HL-60 (cell line): ENCODE measurements around the gene OTUD6A.

Experiments
- GABPA ChIP-seq: IDR thresholded peaks from 2 replicates; pipeline ENCODE4 v1.6.1; 2012; ENCODE audit warnings: low read depth
- POLR2AphosphoS5 ChIP-seq: IDR thresholded peaks from 2 replicates; pipeline ENCODE4 v1.6.1; 2012; ENCODE audit warnings: low read depth
- SPI1 ChIP-seq: IDR thresholded peaks from 2 replicates; pipeline ENCODE4 v1.6.1; 2012; ENCODE audit warnings: low read depth, mild to moderate bottlenecking, borderline replicate concordance
- TF ChIP-seq, protein P1 (sequence below): IDR thresholded peaks from 2 replicates; pipeline ENCODE4 v1.6.1; 2012; ENCODE audit warnings: low read depth; ENCODE audit not compliant: insufficient replicate concordance
- TF ChIP-seq, protein P2 (sequence below): IDR thresholded peaks from one replicate; pipeline ENCODE4 v1.5.1; 2011; ENCODE audit warnings: low read length, control low read depth, inconsistent platforms; ENCODE audit not compliant: insufficient read depth

DNA sequence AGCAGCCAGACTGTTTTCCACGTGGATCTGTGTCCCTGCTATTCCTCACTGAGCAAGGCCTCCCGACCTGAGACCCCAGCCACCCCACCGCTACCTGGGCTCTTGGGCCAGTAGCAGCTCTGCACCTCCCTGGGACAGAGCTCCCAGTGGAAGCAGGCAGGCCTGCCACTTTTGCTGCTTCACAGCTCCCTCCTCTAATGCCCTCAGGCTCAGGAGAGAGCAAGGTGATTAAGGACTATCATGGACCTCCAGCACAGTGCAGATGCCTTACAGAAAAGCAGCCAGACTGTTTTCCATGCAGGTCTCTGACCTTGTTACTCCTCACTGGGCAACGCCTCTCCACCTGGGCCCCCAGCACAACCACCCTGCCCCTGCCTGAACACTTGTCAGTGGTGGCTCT is 49.5 kb upstream of the OTUD6A start:
- TF ChIP-seq, protein P1, sequence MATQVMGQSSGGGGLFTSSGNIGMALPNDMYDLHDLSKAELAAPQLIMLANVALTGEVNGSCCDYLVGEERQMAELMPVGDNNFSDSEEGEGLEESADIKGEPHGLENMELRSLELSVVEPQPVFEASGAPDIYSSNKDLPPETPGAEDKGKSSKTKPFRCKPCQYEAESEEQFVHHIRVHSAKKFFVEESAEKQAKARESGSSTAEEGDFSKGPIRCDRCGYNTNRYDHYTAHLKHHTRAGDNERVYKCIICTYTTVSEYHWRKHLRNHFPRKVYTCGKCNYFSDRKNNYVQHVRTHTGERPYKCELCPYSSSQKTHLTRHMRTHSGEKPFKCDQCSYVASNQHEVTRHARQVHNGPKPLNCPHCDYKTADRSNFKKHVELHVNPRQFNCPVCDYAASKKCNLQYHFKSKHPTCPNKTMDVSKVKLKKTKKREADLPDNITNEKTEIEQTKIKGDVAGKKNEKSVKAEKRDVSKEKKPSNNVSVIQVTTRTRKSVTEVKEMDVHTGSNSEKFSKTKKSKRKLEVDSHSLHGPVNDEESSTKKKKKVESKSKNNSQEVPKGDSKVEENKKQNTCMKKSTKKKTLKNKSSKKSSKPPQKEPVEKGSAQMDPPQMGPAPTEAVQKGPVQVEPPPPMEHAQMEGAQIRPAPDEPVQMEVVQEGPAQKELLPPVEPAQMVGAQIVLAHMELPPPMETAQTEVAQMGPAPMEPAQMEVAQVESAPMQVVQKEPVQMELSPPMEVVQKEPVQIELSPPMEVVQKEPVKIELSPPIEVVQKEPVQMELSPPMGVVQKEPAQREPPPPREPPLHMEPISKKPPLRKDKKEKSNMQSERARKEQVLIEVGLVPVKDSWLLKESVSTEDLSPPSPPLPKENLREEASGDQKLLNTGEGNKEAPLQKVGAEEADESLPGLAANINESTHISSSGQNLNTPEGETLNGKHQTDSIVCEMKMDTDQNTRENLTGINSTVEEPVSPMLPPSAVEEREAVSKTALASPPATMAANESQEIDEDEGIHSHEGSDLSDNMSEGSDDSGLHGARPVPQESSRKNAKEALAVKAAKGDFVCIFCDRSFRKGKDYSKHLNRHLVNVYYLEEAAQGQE, result no peak
- TF ChIP-seq POLR2AphosphoS5, result no peak
- TF ChIP-seq, protein P2, sequence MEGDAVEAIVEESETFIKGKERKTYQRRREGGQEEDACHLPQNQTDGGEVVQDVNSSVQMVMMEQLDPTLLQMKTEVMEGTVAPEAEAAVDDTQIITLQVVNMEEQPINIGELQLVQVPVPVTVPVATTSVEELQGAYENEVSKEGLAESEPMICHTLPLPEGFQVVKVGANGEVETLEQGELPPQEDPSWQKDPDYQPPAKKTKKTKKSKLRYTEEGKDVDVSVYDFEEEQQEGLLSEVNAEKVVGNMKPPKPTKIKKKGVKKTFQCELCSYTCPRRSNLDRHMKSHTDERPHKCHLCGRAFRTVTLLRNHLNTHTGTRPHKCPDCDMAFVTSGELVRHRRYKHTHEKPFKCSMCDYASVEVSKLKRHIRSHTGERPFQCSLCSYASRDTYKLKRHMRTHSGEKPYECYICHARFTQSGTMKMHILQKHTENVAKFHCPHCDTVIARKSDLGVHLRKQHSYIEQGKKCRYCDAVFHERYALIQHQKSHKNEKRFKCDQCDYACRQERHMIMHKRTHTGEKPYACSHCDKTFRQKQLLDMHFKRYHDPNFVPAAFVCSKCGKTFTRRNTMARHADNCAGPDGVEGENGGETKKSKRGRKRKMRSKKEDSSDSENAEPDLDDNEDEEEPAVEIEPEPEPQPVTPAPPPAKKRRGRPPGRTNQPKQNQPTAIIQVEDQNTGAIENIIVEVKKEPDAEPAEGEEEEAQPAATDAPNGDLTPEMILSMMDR, result no peak
- TF ChIP-seq GABPA, result no peak
- no peak for TF ChIP-seq SPI1
